COR-L47 (cell line): Measurements from ENCODE around the gene RAD51B.
"Not testable (repeated sequence)": the region's sequence is repeated elsewhere in the genome, so short reads cannot be mapped to it uniquely, and the experiment has no call there.

Experiments
- DNase-seq: peaks from one replicate; lab custom pipeline; 2025; lab: John Stamatoyannopoulos, UW

Gene RAD51B

GRCh38 chr14:68412505-68413465 is 593.2 kb downstream of the RAD51B start:
- DNase-seq = no peak

- DNase-seq = no peak
Measured at GRCh38 chr14:68413509-68413908, 593.9 kb downstream of the RAD51B start.

GRCh38 chr14:68414121-68414520 is 594.5 kb downstream of the RAD51B start:
- no peak for DNase-seq

- DNase-seq = no peak
Measured at GRCh38 chr14:68416171-68416570, 596.6 kb downstream of the RAD51B start.

- no peak for DNase-seq
Measured at GRCh38 chr14:68417009-68417650, 597.6 kb downstream of the RAD51B start.

GRCh38 chr14:68418174-68419118 is 598.9 kb downstream of the RAD51B start:
- no peak for DNase-seq

- no peak for DNase-seq
Measured at GRCh38 chr14:68420350-68420749, 600.8 kb downstream of the RAD51B start.

- no peak for DNase-seq
Measured at GRCh38 chr14:68421116-68421515, 601.5 kb downstream of the RAD51B start.

- no peak for DNase-seq
Measured at GRCh38 chr14:68423686-68424085, 604.1 kb downstream of the RAD51B start.

GRCh38 chr14:68424443-68425172 is 605.0 kb downstream of the RAD51B start:
- no peak for DNase-seq

- no peak for DNase-seq
Measured at GRCh38 chr14:68426661-68427549, 607.3 kb downstream of the RAD51B start.

- no peak for DNase-seq
Measured at GRCh38 chr14:68427550-68427890, 607.9 kb downstream of the RAD51B start.

GRCh38 chr14:68428900-68429299 is 609.3 kb downstream of the RAD51B start:
- not testable (repeated sequence) for DNase-seq

GRCh38 chr14:68434173-68434572 is 614.6 kb downstream of the RAD51B start:
- not testable (repeated sequence) for DNase-seq

- DNase-seq = not testable (repeated sequence)
Measured at GRCh38 chr14:68435631-68436030, 616.1 kb downstream of the RAD51B start.

- DNase-seq = no peak
Measured at GRCh38 chr14:68439676-68440075, 620.1 kb downstream of the RAD51B start.

GRCh38 chr14:68440820-68441219 is 621.2 kb downstream of the RAD51B start:
- no peak for DNase-seq

- DNase-seq = no peak
Measured at GRCh38 chr14:68441542-68441941, 622.0 kb downstream of the RAD51B start.

- no peak for DNase-seq
Measured at GRCh38 chr14:68442828-68443629, 623.5 kb downstream of the RAD51B start.
